Mesendoderm (in vitro differentiated cells): ENCODE measurements around the gene PNKP.
"Not testable (repeated sequence)": the region's sequence is repeated elsewhere in the genome, so short reads cannot be mapped to it uniquely, and the experiment has no call there.

Experiments used
- DNase-seq: peaks from one replicate; pipeline ENCODE4 v3.0.0; 2013
- H2AK5ac ChIP-seq: 2 replicates; pipeline ENCODE4 v1.6.1; 2013; ENCODE audit warnings: low read length, inconsistent platforms
- H2BK120ac ChIP-seq: 2 replicates; pipeline ENCODE4 v1.6.1; 2013; ENCODE audit warnings: low read depth, mild to moderate bottlenecking, low read length, moderate library complexity, mixed read lengths
- H2BK15ac ChIP-seq: replicated peaks from 2 replicates; pipeline ENCODE4 v1.6.1; 2013; ENCODE audit warnings: low read depth, mild to moderate bottlenecking, moderate library complexity
- H2BK5ac ChIP-seq: 2 replicates; pipeline ENCODE4 v1.6.1; 2013; ENCODE audit warnings: low read length, inconsistent platforms
- H3K18ac ChIP-seq: 2 replicates; pipeline ENCODE4 v1.6.1; 2013; ENCODE audit warnings: mild to moderate bottlenecking, low read length, mixed read lengths
- H3K23ac ChIP-seq: one replicate; pipeline ENCODE4 v1.6.1; 2013; ENCODE audit warnings: low read length
- H3K27ac ChIP-seq: 2 replicates; pipeline ENCODE4 v1.5.1; 2013; ENCODE audit warnings: low read depth, mild to moderate bottlenecking, inconsistent platforms, low read length, moderate library complexity
- H3K27me3 ChIP-seq: 2 replicates; pipeline ENCODE4 v1.6.1; 2013; ENCODE audit warnings: low read length, control low read depth, mild to moderate bottlenecking, inconsistent platforms; ENCODE audit not compliant: insufficient read depth, poor library complexity
- H3K36me3 ChIP-seq: 2 replicates; pipeline ENCODE4 v1.6.1; 2013; ENCODE audit warnings: low read length, inconsistent platforms; ENCODE audit not compliant: control insufficient read depth, insufficient read depth
- H3K4ac ChIP-seq: one replicate; pipeline ENCODE4 v1.6.1; 2013; ENCODE audit warnings: low read depth, mild to moderate bottlenecking, low read length, moderate library complexity
- H3K4me1 ChIP-seq: 2 replicates; pipeline ENCODE4 v1.6.1; 2013; ENCODE audit warnings: low read depth, low read length, inconsistent platforms; ENCODE audit not compliant: control insufficient read depth
- H3K4me2 ChIP-seq: 2 replicates; pipeline ENCODE4 v1.6.1; 2013; ENCODE audit warnings: low read length
- H3K4me3 ChIP-seq: 2 replicates; pipeline ENCODE4 v1.5.1; 2013; ENCODE audit warnings: mild to moderate bottlenecking, low read length
- H3K56ac ChIP-seq: one replicate; pipeline ENCODE4 v1.6.1; 2013; ENCODE audit warnings: low read length
- H3K79me1 ChIP-seq: 2 replicates; pipeline ENCODE4 v1.6.1; 2013; ENCODE audit warnings: low read length, inconsistent platforms
- H3K79me2 ChIP-seq: 2 replicates; pipeline ENCODE4 v1.6.1; 2013; ENCODE audit warnings: mild to moderate bottlenecking, low read length; ENCODE audit not compliant: control insufficient read depth, insufficient read depth
- H3K9ac ChIP-seq: 2 replicates; pipeline ENCODE4 v1.6.1; 2013; ENCODE audit warnings: low read length, inconsistent platforms
- H4K5ac ChIP-seq: one replicate; pipeline ENCODE4 v1.6.1; 2013; ENCODE audit warnings: low read length
- H4K8ac ChIP-seq: one replicate; pipeline ENCODE4 v1.6.1; 2013; ENCODE audit warnings: low read depth, mild to moderate bottlenecking, control low read depth, low read length, moderate library complexity
- WGBS: extraction: QIAGEN DNeasy Blood & Tissue Kit; methylation state at CpG from one replicate; pipeline ENCODE4 v1.1.7; 2013; ENCODE audit warnings: low lambda C conversion rate, missing lambda C conversion rate; ENCODE audit not compliant: insufficient coverage; ENCODE audit errors: extremely low coverage; 5-methylcytosine and 5-hydroxymethylcytosine counted together

PNKP gene

GRCh38 chr19:49820125-49820524 lies 47.3 kb downstream of the PNKP start:
- Histone ChIP-seq H2AK5ac (no peak overlapping the region), H2BK120ac (no peak overlapping the region), H3K79me2 (peaks cover 14% of the 10 kb centered on the region), H3K9ac (no peak overlapping the region), H3K4me2 (no peak overlapping the region), H3K4me1 (no peaks in the 10 kb centered on the region), H3K18ac (no peak overlapping the region), H3K4ac (no peak overlapping the region), H3K36me3 (peaks cover 2% of the 10 kb centered on the region), H3K79me1 (peaks cover 12% of the 10 kb centered on the region), H4K5ac (no peak overlapping the region), H3K23ac (no peak overlapping the region), H3K56ac (no peak overlapping the region), H4K8ac (no peak overlapping the region), H2BK15ac (no peak overlapping the region), H2BK5ac (no peak overlapping the region), H3K4me3 (no peak overlapping the region), H3K27me3 (no peaks in the 10 kb centered on the region), H3K27ac (no peak overlapping the region)
- DNase-seq: no peak
- no CpG with 5 or more reads among the region's 10 CpGs for WGBS

DNA sequence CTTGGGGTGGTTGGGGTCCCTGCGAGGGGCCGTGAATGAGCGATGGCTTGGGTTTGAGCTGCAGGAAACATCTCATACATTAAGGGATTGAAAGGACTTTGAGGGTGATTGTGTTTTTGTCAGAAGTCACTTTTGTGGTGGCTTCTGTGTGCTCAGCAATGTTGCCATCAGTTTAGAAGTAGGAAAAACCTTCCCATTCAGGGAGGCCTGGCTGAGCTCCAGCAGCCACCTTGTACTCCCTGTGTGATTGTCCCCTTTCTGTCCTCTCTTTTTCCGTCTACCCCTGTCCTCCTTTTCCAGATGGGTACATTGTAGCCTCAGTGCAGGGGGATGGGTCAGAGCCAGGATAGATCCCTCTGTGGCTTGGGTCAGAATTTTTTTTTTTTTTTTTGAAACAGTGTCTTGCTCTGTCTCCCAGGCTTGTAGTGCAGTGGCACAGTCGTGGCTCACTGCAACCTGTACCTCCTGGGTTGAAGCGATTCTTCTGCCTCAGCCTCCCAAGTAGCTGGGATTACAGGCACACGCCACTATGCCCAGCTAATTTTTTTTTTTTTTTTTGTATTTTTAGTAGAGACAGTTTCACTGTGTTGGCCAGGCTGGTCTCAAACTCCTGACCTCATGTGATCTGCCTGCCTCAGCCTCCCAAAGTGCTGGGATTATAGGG lies 47.8 kb downstream of the PNKP start:
- not testable (repeated sequence) for H3K23ac ChIP-seq, H3K4ac ChIP-seq, H3K4me3 ChIP-seq, DNase-seq, H2BK120ac ChIP-seq, H2AK5ac ChIP-seq, H2BK5ac ChIP-seq, H3K18ac ChIP-seq, H3K27me3 ChIP-seq, H3K36me3 ChIP-seq, H2BK15ac ChIP-seq, H4K5ac ChIP-seq, H3K4me1 ChIP-seq, H4K8ac ChIP-seq, H3K27ac ChIP-seq
- whole genome bisulfite sequencing: no CpG with 5 or more reads among the region's 7 CpGs
- peak overlapping the region; percentile 90 for H3K56ac ChIP-seq
- peaks cover 14% of the 10 kb centered on the region for H3K79me2 ChIP-seq
- H3K79me1 ChIP-seq: peaks cover 12% of the 10 kb centered on the region
- peak overlapping the region; percentile 74 for H3K9ac ChIP-seq
- H3K4me2 ChIP-seq: peak overlapping the region; percentile 23

DNA sequence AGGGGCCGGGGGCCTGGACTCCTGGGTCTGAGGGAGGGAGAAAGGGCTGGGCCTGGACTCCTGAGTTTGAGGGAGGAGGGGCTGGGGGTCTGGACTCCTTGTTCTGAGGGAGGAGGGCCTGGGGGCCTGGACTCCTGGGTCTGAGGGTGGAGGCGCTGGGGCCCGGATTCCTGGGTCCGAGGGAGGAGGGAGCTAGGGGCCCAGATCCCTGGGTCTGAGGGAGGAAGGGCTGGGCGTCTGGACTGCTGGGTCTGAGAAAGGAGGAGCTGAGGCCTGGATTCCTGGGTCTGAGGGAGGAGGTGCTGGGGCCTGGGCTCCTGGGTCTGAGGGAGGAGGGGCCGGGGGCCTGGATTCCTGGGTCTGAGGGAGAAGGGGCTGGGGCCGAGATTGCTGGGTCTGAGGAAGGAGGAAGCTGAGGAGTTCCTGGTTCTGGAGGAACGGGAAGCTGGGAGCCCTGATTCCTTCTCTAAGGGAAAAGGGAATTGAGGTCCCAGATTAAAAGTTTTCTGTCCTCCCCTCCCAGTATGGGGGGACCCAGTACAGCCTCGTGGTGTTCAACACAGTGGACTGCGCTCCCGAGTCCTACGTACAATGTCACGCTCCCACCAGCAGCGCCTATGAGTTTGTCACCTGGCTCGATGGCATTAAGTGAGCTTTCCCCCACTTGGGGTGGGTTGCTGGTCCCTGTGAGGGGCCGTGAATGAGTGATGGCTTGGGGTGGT lies 48.6 kb downstream of the PNKP start:
- Histone ChIP-seq H3K4ac (peak overlapping the region; percentile 40), H2BK15ac (no peak overlapping the region), H3K23ac (no peak overlapping the region), H3K36me3 (peaks cover 2% of the 10 kb centered on the region), H3K18ac (peak overlapping the region; percentile 7), H3K4me3 (peak overlapping the region; percentile 56), H3K56ac (peak overlapping the region; percentile 90), H3K27ac (no peak overlapping the region), H4K5ac (no peak overlapping the region), H3K4me1 (no peaks in the 10 kb centered on the region), H2AK5ac (no peak overlapping the region), H3K27me3 (no peaks in the 10 kb centered on the region), H3K9ac (peak overlapping the region; percentile 74), H4K8ac (no peak overlapping the region), H3K4me2 (peak overlapping the region; percentile 23), H3K79me1 (peaks cover 10% of the 10 kb centered on the region), H2BK120ac (no peak overlapping the region), H3K79me2 (peaks cover 14% of the 10 kb centered on the region), H2BK5ac (no peak overlapping the region)
- no CpG with 5 or more reads among the region's 16 CpGs for WGBS
- DNase-seq: no peak

DNA sequence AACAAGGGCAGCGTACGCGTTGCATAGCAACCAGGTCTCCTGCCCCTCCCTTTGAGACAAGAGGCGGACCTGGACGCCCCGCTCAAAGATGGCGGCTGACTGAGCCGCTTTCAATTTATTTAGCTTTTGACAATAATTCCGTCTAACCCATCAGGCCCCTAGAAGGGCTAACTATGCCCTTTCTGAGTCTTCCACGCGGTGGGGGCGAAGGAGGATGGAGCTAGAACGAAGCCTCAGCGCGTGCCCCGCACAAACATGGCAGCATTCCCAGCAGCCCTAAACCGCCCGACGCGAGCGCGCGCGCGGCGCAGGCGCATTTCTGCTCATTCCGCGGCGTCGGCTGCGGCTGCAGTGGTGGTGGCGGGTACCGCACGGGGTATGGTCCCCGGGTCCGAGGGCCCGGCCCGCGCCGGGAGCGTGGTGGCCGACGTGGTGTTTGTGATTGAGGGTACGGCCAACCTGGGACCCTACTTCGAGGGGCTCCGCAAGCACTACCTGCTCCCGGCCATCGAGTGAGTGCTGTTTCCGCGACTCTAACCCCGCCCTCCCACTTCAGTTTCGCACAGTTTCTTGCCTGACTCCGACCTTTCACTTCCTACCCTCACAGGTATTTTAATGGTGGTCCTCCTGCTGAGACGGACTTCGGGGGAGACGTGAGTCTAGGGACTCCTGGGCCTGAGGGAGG lies 49.3 kb downstream of the PNKP start, which contains the start of gene MED25:
TSS of gene MED25 (plus strand) at position 326 of the 685 bp plus-strand sequence. CDS start at position 379, 53 bp downstream.
- Histone ChIP-seq H3K4me1 (no peaks in the 10 kb centered on the region), H2AK5ac (no peak within 1 kb of the TSS), H3K27ac (no peak within 1 kb of the TSS), H3K56ac (peak within 1 kb of the TSS; percentile 90), H3K79me2 (peaks cover 11% of the 10 kb centered on the region), H3K36me3 (no peaks in the 10 kb centered on the region), H3K4me2 (peak within 1 kb of the TSS; percentile 61), H3K23ac (no peak within 1 kb of the TSS), H2BK15ac (no peak within 1 kb of the TSS), H4K8ac (no peak within 1 kb of the TSS), H3K4ac (peak within 1 kb of the TSS; percentile 40), H2BK5ac (no peak within 1 kb of the TSS), H3K4me3 (peak within 1 kb of the TSS; percentile 56), H3K27me3 (no peaks in the 10 kb centered on the region), H4K5ac (no peak within 1 kb of the TSS), H2BK120ac (no peak within 1 kb of the TSS), H3K18ac (peak within 1 kb of the TSS; percentile 7), H3K9ac (peak within 1 kb of the TSS; percentile 74), H3K79me1 (peaks cover 7% of the 10 kb centered on the region)
- no CpG with 5 or more reads among the region's 57 CpGs for WGBS
- DNase-seq: peak; percentile 90

GRCh38 chr19:49816590-49816989 lies 50.8 kb downstream of the PNKP start:
- Histone ChIP-seq H4K5ac (no peak overlapping the region), H3K27me3 (no peaks in the 10 kb centered on the region), H3K23ac (no peak overlapping the region), H2AK5ac (no peak overlapping the region), H3K4me2 (no peak overlapping the region), H3K36me3 (no peaks in the 10 kb centered on the region), H3K4me1 (no peaks in the 10 kb centered on the region), H3K27ac (no peak overlapping the region), H2BK5ac (no peak overlapping the region), H3K79me1 (peaks cover 6% of the 10 kb centered on the region), H4K8ac (no peak overlapping the region), H3K9ac (no peak overlapping the region), H2BK15ac (no peak overlapping the region), H3K18ac (no peak overlapping the region), H3K4me3 (no peak overlapping the region), H3K4ac (no peak overlapping the region), H3K56ac (no peak overlapping the region), H3K79me2 (peaks cover 11% of the 10 kb centered on the region), H2BK120ac (no peak overlapping the region)
- DNase-seq: no peak
- no CpG with 5 or more reads among the region's 14 CpGs for WGBS
